Fibroblast of lung (primary cell): ENCODE results near the gene PUS10.

Experiments used
- CTCF ChIP-seq, 2 donors: IDR thresholded peaks in 1 of 2; conservative IDR thresholded peaks in 1 of 2; 1 replicate in 1 of 2; 2 replicates in 1 of 2; pipeline ENCODE4 v1.5.1; 2011 to 2012; ENCODE audit warnings: low read length in 2 of 2, control low read depth in 1 of 2, inconsistent platforms in 1 of 2, low read depth in 1 of 2, mild to moderate bottlenecking in 1 of 2
- EZH2 ChIP-seq: IDR thresholded peaks from 2 replicates; pipeline ENCODE4 v1.5.1; 2012; ENCODE audit warnings: low read length, control low read depth, mild to moderate bottlenecking; ENCODE audit errors: missing control alignments

GRCh38 chr2:61023670-61024069, 5.6 kb upstream of the PUS10 start:
- TF ChIP-seq CTCF (conservative IDR thresholded peaks at IDR 0.05 in 1 of 2, IDR thresholded peaks at IDR 0.05 in 1 of 2; ENCODE audit: low read depth in 1 of 2, low read length in 2 of 2) (no peak), EZH2 (no peak)
